Measurements from ENCODE around the gene TMEM273. TPM values are rescaled to one million over a fixed set of nuclear protein-coding genes. Genes with fewer than 3 reads are reported as not detected.

TMEM273 gene
- total RNA-seq, 4 donors from 2014 or later = 3.2 to 12.2 (median 7.1) TPM

GRCh38 chr10:49133706-49134248 lies 54.4 kb downstream of the TMEM273 start, which contains the start of gene FAM170B:
Gene FAM170B, minus strand, starts transcription at chr10:49134021. Its CDS starts 103 bp downstream, at chr10:49133918.
- WGBS, 2 donors = 50 to 87% methylated on average over 5 of the region's 5 CpGs
- intact Hi-C loops (cut with DNase I; ENCODE audit: low total_unique reads) = no loop called here
- peak in 1 of 2 donors; percentile 62 for DNase-seq (ENCODE audit: low spot score in 2 of 2)
- no peak within 1 kb of the TSS for H3K4me3 ChIP-seq (ENCODE audit: low read depth, poor library complexity, severe bottlenecking)
- no peak for TF ChIP-seq CTCF (IDR thresholded peaks at IDR 0.05)

GRCh38 chr10:49132362-49132737 lies 55.8 kb downstream of the TMEM273 start:
- TF ChIP-seq CTCF (IDR thresholded peaks at IDR 0.05) = no peak
- TF ChIP-seq POLR2A (IDR thresholded peaks at IDR 0.05) = no peak
- intact Hi-C loops (cut with DNase I; ENCODE audit: low total_unique reads) = no loop called here
- H3K4me3 ChIP-seq (ENCODE audit: low read depth, poor library complexity, severe bottlenecking) = no peak overlapping the region

DNA sequence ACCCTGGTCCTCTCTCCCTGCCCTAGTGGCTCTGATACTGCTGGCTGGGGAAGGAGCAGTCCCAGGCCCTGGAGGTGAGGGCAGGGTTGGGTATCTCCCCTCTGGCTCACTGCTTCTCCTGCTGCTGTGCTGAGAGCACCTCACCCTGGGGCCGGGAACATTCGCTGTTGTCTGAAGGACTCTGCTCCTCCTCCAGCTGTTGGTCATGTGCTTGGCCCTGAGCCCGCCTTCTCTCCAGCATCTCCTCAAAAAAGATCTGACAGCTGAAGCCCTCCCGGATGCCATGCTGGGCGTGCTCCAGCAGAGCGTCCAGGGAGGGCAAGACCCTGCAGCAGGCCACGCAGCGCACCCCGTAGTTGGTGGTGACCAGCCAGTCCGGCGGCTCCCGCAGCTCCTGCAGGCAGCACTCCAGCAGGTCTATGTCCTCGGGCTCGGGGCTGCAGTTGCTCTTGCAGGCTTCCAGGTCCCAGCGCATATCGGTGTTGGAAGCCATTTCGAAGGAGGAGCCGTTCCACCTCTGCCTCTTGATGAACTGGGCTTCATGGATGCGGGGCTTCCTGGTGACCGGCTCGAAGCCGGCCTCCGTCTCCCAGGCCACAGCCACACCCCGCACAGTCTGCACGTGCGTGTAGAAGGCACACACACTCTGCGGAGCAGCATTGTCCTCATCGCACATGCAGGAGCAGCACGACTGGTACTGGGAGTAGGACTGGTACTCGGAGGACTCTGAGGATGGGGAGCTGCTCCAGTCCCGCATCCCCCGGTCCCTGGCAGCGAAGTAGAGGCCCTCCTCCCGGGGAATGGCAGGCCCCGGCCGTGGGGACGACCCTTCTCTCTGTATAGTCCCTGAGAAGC lies 56.5 kb downstream of the TMEM273 start:
- WGBS, 2 donors = 82% methylated on average over 33 of the region's 37 CpGs
- TF ChIP-seq POLR2A (IDR thresholded peaks at IDR 0.05) (no peak), CTCF (IDR thresholded peaks at IDR 0.05) (no peak)
- peak in 1 of 2 donors; percentile 79 for DNase-seq (ENCODE audit: low spot score in 2 of 2)
- intact Hi-C loops (cut with DNase I; ENCODE audit: low total_unique reads) = no loop called here
- H3K4me3 ChIP-seq (ENCODE audit: low read depth, poor library complexity, severe bottlenecking) = no peak overlapping the region

More at GRCh38 chr10:49132362-49132737, 55.8 kb downstream of the TMEM273 start:
- DNase-seq (ENCODE audit: low spot score in 2 of 2) = no peak
- WGBS, 2 donors = 86 to 96% methylated on average over 2 of the region's 2 CpGs

DNA sequence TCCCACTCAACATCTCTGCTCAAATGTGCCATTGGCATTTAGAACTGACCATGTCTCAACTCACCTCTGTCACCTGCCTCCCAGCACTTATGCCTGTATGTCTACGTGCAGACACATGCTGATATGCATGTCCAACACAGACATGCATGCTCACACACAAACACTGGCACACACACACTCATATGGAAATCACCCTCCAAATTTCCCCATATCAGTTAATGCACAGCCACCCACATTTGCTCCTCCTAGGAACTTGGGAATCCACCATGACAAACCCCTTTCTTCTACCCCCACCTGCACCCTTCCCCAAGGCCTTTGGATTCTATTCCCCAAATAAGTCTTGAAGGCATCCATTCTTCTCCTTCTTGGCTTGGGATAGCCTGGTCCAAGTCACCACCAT lies 58.8 kb downstream of the TMEM273 start:
- H3K4me3 ChIP-seq (ENCODE audit: low read depth, poor library complexity, severe bottlenecking) = no peak overlapping the region
- WGBS, 2 donors = 63 to 74% methylated on average over 1 of the region's 1 CpG
- DNase-seq (ENCODE audit: low spot score in 2 of 2) = peak in 1 of 2 donors; percentile 53
- intact Hi-C loops (cut with DNase I; ENCODE audit: low total_unique reads) = no loop called here
- TF ChIP-seq POLR2A (IDR thresholded peaks at IDR 0.05) (no peak), CTCF (IDR thresholded peaks at IDR 0.05) (no peak)

GRCh38 chr10:49128854-49129253 lies 59.3 kb downstream of the TMEM273 start:
- peak in 1 of 2 donors; percentile 26 for DNase-seq (ENCODE audit: low spot score in 2 of 2)
- no peak overlapping the region for H3K4me3 ChIP-seq (ENCODE audit: low read depth, poor library complexity, severe bottlenecking)
- 87 to 89% methylated on average over 4 of the region's 4 CpGs for WGBS, 2 donors
- intact Hi-C loops (cut with DNase I; ENCODE audit: low total_unique reads) = no loop called here
- TF ChIP-seq POLR2A (IDR thresholded peaks at IDR 0.05) = no peak
- TF ChIP-seq CTCF (IDR thresholded peaks at IDR 0.05) = no peak

Measured in lower leg skin (tissue), 4 donors.